C4-2B (cell line): ENCODE results near the gene AMMECR1.

Experiments used
- H3K27ac ChIP-seq: fragments of 450-650 bp; 2 replicates; pipeline ENCODE4 v1.5.1; 2017
- ZFX ChIP-seq: fragments of 450-650 bp; IDR thresholded peaks from 2 replicates; pipeline ENCODE4 v1.6.1; 2017
- TF ChIP-seq, protein P1 (sequence below): fragments of 450-650 bp; conservative IDR thresholded peaks from 2 replicates; pipeline ENCODE4 v1.5.1; 2017; ENCODE audit warnings: mild to moderate bottlenecking

The AMMECR1 gene

DNA sequence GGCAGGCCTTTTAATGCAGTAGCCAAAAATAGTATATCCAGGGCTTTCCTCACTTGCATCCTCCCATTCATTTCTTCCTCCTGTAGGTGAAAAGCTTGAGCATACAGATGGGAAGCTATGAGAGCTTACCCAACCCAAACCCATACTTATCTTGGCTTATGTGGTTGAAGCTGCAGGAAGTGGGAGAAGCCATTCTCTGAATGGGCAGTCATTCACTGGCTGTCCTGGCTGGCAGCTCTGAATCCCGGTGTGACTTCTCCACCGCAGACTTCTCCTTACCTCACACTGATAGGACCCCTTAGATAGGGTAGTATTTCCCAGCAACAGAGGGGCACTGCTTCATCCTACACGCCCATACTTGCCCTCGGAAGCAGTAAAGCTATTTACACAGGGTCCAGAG lies 125.4 kb downstream of the AMMECR1 start:
- H3K27ac ChIP-seq = no peak overlapping the region
- TF ChIP-seq, protein P1, sequence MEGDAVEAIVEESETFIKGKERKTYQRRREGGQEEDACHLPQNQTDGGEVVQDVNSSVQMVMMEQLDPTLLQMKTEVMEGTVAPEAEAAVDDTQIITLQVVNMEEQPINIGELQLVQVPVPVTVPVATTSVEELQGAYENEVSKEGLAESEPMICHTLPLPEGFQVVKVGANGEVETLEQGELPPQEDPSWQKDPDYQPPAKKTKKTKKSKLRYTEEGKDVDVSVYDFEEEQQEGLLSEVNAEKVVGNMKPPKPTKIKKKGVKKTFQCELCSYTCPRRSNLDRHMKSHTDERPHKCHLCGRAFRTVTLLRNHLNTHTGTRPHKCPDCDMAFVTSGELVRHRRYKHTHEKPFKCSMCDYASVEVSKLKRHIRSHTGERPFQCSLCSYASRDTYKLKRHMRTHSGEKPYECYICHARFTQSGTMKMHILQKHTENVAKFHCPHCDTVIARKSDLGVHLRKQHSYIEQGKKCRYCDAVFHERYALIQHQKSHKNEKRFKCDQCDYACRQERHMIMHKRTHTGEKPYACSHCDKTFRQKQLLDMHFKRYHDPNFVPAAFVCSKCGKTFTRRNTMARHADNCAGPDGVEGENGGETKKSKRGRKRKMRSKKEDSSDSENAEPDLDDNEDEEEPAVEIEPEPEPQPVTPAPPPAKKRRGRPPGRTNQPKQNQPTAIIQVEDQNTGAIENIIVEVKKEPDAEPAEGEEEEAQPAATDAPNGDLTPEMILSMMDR = no peak
- no peak for TF ChIP-seq ZFX

DNA sequence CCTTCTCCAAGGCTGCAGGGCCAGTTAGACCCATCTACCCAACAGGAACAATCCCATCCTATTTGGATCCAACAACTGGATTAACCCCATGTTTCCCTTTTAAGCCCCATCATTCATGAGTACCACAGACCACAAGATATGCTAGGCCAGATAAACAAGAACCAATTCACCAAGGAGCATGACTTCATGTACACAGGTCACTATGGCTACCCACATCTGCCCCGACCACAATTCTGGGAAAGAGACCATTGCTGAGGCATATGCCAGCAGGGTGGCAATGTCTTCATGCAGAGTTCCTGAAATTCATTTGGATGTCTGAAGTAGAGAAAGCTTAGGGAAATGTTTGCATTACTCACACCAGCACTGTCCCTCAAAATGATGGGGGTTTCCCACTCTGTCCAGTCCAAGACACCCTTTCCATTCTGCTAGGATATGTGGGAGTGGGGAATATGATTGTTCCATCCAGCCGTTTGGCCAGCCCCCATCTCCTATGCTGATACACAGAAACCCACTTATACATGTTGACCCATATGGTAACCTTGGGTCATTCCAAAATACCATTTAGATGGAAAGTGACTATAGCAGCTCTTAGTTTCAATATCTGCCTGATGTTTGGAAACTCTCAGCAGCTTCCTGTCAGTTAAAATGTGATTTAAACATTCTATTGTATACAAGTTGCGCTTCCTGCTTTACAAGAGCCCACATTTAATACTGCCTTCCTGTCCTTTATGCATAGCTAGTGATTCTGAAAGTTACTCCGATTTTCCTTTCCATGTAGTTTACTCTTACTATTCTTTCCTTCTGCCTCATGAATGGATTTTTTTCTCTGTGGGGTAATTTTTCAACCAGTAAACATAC lies 129.0 kb downstream of the AMMECR1 start:
- no peak for TF ChIP-seq ZFX
- TF ChIP-seq, protein P1 = no peak
- H3K27ac ChIP-seq = no peak overlapping the region

DNA sequence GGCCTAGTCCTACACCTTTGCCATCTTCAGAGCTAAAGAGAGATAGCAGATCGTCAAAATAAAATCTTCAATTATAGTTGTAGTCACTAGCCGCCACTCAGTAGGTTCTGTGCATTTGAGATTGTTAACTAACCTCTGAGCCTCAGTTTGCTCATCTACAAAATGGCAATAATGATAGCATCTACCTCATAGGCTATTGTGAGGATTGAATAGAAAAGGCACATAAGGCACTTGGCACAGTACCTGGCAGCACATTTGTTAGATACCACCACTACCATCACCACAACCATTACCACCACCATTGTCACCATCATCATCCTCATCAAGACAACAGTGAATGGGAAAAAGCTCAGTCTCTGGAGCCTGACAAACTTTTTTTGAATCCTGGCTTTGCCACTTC lies 134.6 kb downstream of the AMMECR1 start:
- TF ChIP-seq, protein P1 = no peak
- no peak for TF ChIP-seq ZFX
- no peak overlapping the region for H3K27ac ChIP-seq

DNA sequence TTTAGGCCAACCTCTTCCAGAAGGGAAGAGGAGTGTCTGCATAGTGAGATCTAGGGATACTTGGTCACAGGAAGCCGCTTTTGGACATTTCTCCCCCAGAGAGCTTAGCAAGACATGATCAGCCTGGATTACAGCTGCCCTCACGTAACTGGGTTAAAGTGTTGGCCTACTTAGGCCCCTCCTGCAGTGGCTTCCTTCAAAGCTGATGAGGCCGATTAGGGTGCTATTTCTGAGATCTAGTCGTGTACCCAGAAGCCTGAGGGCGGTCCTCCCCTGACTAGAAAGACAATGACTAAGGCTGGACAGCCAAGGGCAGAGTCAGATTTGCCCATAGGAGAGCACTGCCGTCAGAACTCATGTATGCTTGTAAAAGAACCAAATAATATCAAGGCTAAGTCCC lies 135.0 kb downstream of the AMMECR1 start:
- no peak for TF ChIP-seq ZFX
- H3K27ac ChIP-seq = no peak overlapping the region

DNA sequence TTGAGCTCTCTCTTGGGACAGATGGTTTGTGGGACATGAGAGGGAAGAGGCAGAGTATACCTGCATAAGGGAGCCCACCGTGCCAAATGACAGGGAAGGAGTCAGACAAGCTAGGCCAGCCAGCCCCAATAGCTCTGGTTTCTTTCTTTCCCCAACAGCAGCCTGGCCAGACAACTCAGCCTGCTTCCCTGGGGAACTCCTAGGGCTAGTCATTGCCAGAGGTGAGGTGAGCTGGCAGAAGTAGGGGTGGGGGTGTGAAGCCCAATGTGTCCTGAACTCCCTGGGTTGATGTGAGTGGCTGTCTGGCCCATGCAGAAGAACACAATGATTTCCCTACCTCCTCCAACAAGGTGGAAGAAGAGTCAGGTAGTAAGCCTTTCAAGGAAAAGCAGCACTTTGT lies 135.5 kb downstream of the AMMECR1 start:
- no peak overlapping the region for H3K27ac ChIP-seq
- TF ChIP-seq, protein P1 = no peak
- TF ChIP-seq ZFX = no peak

DNA sequence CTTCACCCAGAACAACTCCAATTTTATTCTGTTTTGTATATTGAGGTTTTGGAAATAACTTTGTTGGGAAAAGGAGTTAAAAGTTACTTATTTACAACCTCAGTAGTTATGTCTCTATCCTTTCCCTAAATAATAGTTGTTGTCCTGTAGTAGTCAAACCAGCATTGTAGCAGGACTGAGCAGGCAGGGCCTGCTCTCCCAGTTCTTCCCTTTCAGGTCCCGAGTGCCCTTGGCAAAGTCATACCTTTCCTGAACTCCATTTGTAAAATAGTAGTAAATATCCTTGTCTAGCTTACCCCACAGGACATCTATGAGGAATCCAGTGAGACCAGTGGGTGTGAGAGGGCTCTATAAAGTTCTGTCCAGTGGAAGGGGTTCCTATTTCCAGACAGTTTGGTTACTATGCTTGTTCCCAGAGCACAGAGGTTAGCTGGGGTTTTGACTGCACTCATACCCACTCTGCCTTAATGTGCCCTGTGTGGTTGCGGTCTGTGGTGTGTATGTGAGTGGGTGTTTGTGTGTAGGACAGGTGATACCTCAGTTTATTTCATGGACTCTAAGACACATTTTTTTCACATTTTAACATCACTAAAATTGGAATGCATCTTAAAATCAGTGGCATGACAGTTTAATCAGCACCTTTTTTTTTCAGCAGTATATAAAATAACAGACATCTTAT lies 136.3 kb downstream of the AMMECR1 start:
- TF ChIP-seq ZFX = no peak
- TF ChIP-seq, protein P1 = no peak
- no peak overlapping the region for H3K27ac ChIP-seq

DNA sequence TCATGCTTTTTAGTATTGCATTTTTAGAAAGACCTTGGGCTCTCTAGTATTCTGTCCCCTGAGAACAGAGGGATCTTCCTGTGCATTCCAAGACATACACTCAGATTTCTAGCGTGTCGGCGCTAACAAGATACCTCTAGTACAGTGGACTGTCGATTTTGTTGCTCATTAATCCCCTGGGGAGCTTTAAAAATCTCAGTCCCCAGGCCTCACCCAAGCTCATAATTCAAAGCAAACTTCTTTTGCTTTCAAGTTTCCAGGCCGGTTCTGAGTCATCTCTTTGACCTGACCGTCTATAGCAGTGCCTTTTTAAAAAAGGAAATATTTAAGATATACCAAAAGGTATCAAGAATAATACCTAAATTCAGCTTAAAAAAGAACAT lies 137.0 kb downstream of the AMMECR1 start:
- H3K27ac ChIP-seq = no peak overlapping the region
- no peak for TF ChIP-seq ZFX
- TF ChIP-seq, protein P1 = no peak
